ENCODE measurements around the gene GINS1.

DNA sequence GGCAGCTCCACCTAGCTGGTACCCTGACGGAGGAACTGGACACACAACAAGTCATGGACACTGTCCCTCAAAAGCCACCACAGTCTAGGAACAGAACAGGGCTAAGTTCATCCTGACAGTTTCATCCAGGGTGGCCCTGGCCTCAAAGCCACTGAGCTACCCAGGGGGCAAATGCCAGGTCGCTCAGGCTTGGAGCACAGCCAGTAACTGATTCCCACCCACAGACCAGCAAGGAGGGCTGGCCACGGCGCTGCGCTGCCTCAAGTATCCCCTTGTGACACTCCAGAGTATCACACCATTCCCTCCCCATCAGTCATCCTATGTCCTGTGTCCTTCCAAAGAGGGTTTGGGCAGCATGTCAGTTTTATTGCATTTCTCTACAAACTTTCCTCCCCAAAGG is 72.2 kb downstream of the GINS1 start:
- TF ChIP-seq SIN3A (IDR thresholded peaks at IDR 0.05; ENCODE audit: borderline replicate concordance, low read depth, low read length) (no peak), CTCF (IDR thresholded peaks at IDR 0.05) (no peak), GATA2 (CRISPR knock-in tag; IDR thresholded peaks at IDR 0.05) (no peak), EP300 (IDR thresholded peaks at IDR 0.05; ENCODE audit: borderline replicate concordance in 1 of 2, low read depth in 1 of 2, low read length in 1 of 2) (no peak), RFX5 (IDR thresholded peaks at IDR 0.05; ENCODE audit: low read length) (no peak), EZH2phosphoT487 (IDR thresholded peaks at IDR 0.05; ENCODE audit: borderline replicate concordance, low read depth) (no peak)
